Panc1 (cell line): ENCODE data around the gene MYO7B. TPM values are rescaled to one million over a fixed set of nuclear protein-coding genes. Genes with fewer than 3 reads are reported as not detected.

Experiments used
- ATAC-seq: fragments of 200-7000 bp; cut with Tn5 transposase; 2 replicates; pipeline ENCODE4 v1.9.1; 2020; ENCODE audit warnings: mild to moderate bottlenecking, moderate library complexity
- BruUV-seq: library from RNA; stranded (reverse); fragments of 400-500 nt; replicated peaks from 2 replicates; lab custom pipeline; 2021; lab: Mats Ljungman, UMichigan
- CTCF ChIA-PET: fragments of 300-600 bp; sonication (Branson Sonifier 250); formaldehyde crosslinking; loops from one replicate; lab custom pipeline; 2022; ENCODE audit warnings: antibody characterized with exemption; lab: Charles Lee
- POLR2A ChIA-PET: fragments of 300-600 bp; sonication (Branson Sonifier 250); formaldehyde crosslinking; loops from one replicate; lab custom pipeline; 2022; ENCODE audit warnings: antibody characterized with exemption; lab: Charles Lee
- DNase-seq: peaks from one replicate; pipeline ENCODE4 v3.0.0-alpha.2; 2010; ENCODE audit warnings: low read depth, low spot score
- H3K27ac ChIP-seq: 2 replicates; pipeline ENCODE4 v1.5.1; 2011; ENCODE audit warnings: mild to moderate bottlenecking, low read length, inconsistent platforms
- H3K27me3 ChIP-seq: fragments of 200-500 bp; sonication (Bioruptor generic); 2 replicates; pipeline ENCODE4 v1.6.0; 2014; ENCODE audit warnings: low read length, inconsistent platforms; ENCODE audit not compliant: control insufficient read depth, insufficient read depth
- H3K36me3 ChIP-seq: fragments of 200-500 bp; sonication (Bioruptor generic); 2 replicates; pipeline ENCODE4 v1.5.1; 2014; ENCODE audit warnings: inconsistent platforms, mild to moderate bottlenecking, low read length, moderate library complexity; ENCODE audit not compliant: control insufficient read depth, insufficient read depth
- H3K4me1 ChIP-seq: 2 replicates; pipeline ENCODE4 v1.5.1; 2011; ENCODE audit warnings: inconsistent platforms, mild to moderate bottlenecking, low read length, moderate library complexity; ENCODE audit not compliant: control insufficient read depth, insufficient read depth
- H3K4me3 ChIP-seq, 2 experiments: 2 replicates each; pipeline ENCODE4 v1.5.1; 2011 to 2012; ENCODE audit warnings: low read depth in 2 of 2, low read length in 2 of 2, mild to moderate bottlenecking in 2 of 2, inconsistent platforms in 1 of 2, moderate library complexity in 1 of 2
- H3K9me3 ChIP-seq: fragments of 200-500 bp; sonication (Bioruptor generic); 2 replicates; pipeline ENCODE4 v1.5.1; 2014; ENCODE audit warnings: low read depth, mild to moderate bottlenecking, inconsistent platforms, low read length, moderate library complexity; ENCODE audit not compliant: control insufficient read depth, insufficient read depth
- POLR2AphosphoS5 ChIP-seq: IDR thresholded peaks from 2 replicates; pipeline ENCODE4 v1.6.1; 2012; ENCODE audit warnings: mild to moderate bottlenecking, low read depth, low read length, moderate library complexity
- REST ChIP-seq, 2 experiments: IDR thresholded peaks; 2 replicates each; pipeline ENCODE4 v1.6.1; 2011 to 2012; ENCODE audit warnings: low read depth in 2 of 2, control low read depth in 1 of 2, low read length in 1 of 2, mild to moderate bottlenecking in 1 of 2, moderate library complexity in 1 of 2; ENCODE audit not compliant: insufficient read depth in 1 of 2
- SIN3A ChIP-seq: IDR thresholded peaks from 2 replicates; pipeline ENCODE4 v1.6.1; 2012; ENCODE audit warnings: low read depth, mild to moderate bottlenecking, low read length, moderate library complexity, borderline replicate concordance; ENCODE audit not compliant: insufficient read depth
- TCF7L2 ChIP-seq: IDR thresholded peaks from 2 replicates; pipeline ENCODE4 v1.6.1; 2011; ENCODE audit warnings: mild to moderate bottlenecking, low read depth, low read length, inconsistent platforms
- in situ Hi-C: cut with HindIII; loops from 2 replicates; pipeline ENCODE4 v1.10.0; 2016; ENCODE audit warnings: low sequenced_read_pairs, low pct_unique_long_range_greater_than_20kb
- intact Hi-C: fragments of 100-400 bp; cut with micrococcal nuclease; formaldehyde crosslinking; loops from one replicate; pipeline ENCODE4 v1.10.0; 2022; ENCODE audit not compliant: unreplicated experiment
- total RNA-seq: library from RNA; stranded (reverse); gene quantifications from one replicate; pipeline ENCODE4 v1.2.1, GENCODE V29; 2021; ENCODE audit not compliant: unreplicated experiment
- TF ChIP-seq, protein P1 (sequence below): fragments of 450-650 bp; IDR thresholded peaks from 2 replicates; pipeline ENCODE4 v1.5.1; 2017; ENCODE audit warnings: mild to moderate bottlenecking

The MYO7B gene
- total RNA-seq, 1 experiment from 2014 or later, result 0.15 TPM

GRCh38 chr2:127597046-127597983, 61.8 kb downstream of the MYO7B start:
- Histone ChIP-seq H3K27ac (no peak overlapping the region), H3K4me1 (no peaks in the 10 kb centered on the region), H3K27me3 (no peaks in the 10 kb centered on the region), H3K4me3 (no peak overlapping the region), H3K36me3 (no peaks in the 10 kb centered on the region), H3K9me3 (peaks cover 11% of the 10 kb centered on the region; the same call in 1 of the 2 replicates)
- ChIA-PET POLR2A (no interaction called here), CTCF (interaction anchor here (0.6 kb wide), 1 partner anchor 19 kb away, joined by 3 read pairs; no protein-coding TSS in a partner anchor)
- intact Hi-C loops, result no loop called here
- ATAC-seq, result no peak
- BruUV-seq, result no TSS peak
- no peak for DNase-seq
- no peak for TF ChIP-seq TCF7L2
- TF ChIP-seq SIN3A, result no peak
- no peak for TF ChIP-seq REST (IDR thresholded peaks at IDR 0.05; ENCODE audit: insufficient read depth in 1 of 2, low read depth in 2 of 2, low read length in 1 of 2)
- TF ChIP-seq, protein P1, sequence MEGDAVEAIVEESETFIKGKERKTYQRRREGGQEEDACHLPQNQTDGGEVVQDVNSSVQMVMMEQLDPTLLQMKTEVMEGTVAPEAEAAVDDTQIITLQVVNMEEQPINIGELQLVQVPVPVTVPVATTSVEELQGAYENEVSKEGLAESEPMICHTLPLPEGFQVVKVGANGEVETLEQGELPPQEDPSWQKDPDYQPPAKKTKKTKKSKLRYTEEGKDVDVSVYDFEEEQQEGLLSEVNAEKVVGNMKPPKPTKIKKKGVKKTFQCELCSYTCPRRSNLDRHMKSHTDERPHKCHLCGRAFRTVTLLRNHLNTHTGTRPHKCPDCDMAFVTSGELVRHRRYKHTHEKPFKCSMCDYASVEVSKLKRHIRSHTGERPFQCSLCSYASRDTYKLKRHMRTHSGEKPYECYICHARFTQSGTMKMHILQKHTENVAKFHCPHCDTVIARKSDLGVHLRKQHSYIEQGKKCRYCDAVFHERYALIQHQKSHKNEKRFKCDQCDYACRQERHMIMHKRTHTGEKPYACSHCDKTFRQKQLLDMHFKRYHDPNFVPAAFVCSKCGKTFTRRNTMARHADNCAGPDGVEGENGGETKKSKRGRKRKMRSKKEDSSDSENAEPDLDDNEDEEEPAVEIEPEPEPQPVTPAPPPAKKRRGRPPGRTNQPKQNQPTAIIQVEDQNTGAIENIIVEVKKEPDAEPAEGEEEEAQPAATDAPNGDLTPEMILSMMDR, result no peak
- no peak for TF ChIP-seq POLR2AphosphoS5
- in situ Hi-C loops, result no loop called here

DNA sequence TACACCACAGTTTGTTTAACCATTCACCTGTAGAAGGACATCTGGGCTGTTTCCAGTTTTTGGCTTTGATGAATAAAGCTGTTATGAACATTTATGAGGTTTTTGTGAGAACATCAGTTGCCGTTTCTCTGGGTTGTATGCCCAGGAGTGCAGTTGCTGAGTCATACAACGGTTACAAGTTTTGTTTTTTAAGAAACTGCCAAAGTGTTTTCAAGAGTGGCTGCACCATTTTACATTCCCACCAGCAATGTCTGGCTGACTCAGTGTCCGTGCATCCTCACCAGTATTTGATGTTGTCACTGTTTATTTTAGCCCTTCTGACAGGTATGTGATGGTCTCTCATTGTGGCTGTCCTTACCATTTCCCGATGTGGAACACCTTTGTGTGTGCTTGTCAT, 62.5 kb downstream of the MYO7B start:
- Histone ChIP-seq H3K36me3 (no peaks in the 10 kb centered on the region), H3K4me1 (no peaks in the 10 kb centered on the region), H3K4me3 (no peak overlapping the region), H3K27me3 (no peaks in the 10 kb centered on the region), H3K9me3 (peaks cover 11% of the 10 kb centered on the region; the same call in 1 of the 2 replicates), H3K27ac (no peak overlapping the region)
- ATAC-seq (no peak), DNase-seq (no peak)
- TF ChIP-seq, protein P1, result no peak
- TF ChIP-seq POLR2AphosphoS5, result no peak
- ChIA-PET CTCF (no interaction called here), POLR2A (no interaction called here)
- no TSS peak for BruUV-seq
- intact Hi-C loops, result no loop called here
- in situ Hi-C loops, result no loop called here
